ENCODE results near the gene DARS1. TPM values are rescaled to one million over a fixed set of nuclear protein-coding genes. Genes with fewer than 3 reads are reported as not detected.

DARS1 gene
- polyA plus RNA-seq, 1 donor (not counting 4 experiments of a cell fraction or from before 2014, with no cell fraction given) = 129 TPM

DNA sequence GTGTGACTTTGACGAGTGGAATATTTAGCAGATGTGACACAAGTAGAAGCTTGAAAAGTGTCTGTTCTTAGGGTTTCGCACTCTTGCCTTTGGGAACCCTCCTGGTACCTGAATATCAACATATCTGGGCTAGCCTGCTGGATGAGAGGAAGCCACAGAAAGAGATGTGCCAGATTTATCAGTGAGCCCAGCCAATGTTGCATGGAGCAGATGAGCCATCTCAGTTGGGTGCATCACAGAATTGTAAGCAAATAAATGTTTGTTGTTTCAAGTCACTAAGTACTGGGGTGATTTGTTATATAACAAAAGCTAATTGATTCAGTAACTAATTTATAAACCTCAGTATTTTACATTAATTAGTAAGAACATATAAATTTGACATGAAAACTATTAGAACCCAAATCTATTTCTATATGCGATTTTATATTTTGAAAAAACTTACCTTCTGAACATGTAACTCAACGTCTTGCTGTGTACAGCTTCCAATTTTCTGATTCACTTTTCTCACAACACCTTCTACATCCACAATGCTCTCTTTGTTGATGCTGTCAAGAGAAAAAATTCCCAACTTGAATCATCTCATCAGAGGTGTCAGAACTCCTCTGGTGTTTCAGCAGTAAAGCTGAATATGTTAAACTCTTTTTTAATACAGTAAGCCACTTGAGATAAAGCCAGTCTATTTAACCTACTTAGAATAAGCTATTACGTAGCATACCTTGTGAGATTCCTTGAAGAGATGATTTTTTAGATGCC is 42.3 kb downstream of the DARS1 start:
- dilution Hi-C loops (cut with MboI; ENCODE audit: extremely low pct_ligation_motif_present, low sequenced_read_pairs) = no loop called here
- Histone ChIP-seq H3K79me2 (ENCODE audit: control insufficient read depth, insufficient read depth, low read length) (peaks cover 45% of the 10 kb centered on the region), H3K4me1 (ENCODE audit: control insufficient read depth, extremely low read depth, insufficient read depth, low read length) (peaks cover 4% of the 10 kb centered on the region), H3K4me2 (ENCODE audit: control insufficient read depth, extremely low read depth, insufficient read depth, low read depth, low read length) (no peak overlapping the region), H2AFZ (ENCODE audit: control insufficient read depth, low read length) (no peak overlapping the region), H3K4me3 (ENCODE audit: control insufficient read depth in 2 of 3, extremely low read depth in 1 of 3, insufficient read depth in 2 of 3, low read depth in 1 of 3, low read length in 3 of 3) (no peak overlapping the region), H4K20me1 (ENCODE audit: control insufficient read depth, extremely low read depth, insufficient read depth, low read length) (no peaks in the 10 kb centered on the region), H3K9ac (ENCODE audit: control insufficient read depth, extremely low read depth, insufficient read depth, low read length) (no peak overlapping the region), H3K36me3 (ENCODE audit: control insufficient read depth in 2 of 2, extremely low read depth in 1 of 2, insufficient read depth in 2 of 2, low read length in 2 of 2) (peaks cover 4 to 7% of the 10 kb centered on the region in 2 experiments), H3K9me1 (ENCODE audit: control insufficient read depth, extremely low read depth, insufficient read depth, low read length) (no peaks in the 10 kb centered on the region), H3K27ac (ENCODE audit: control insufficient read depth, insufficient read depth, low read length) (no peak overlapping the region), H3K27me3 (ENCODE audit: control insufficient read depth, extremely low read depth, insufficient read depth, low read length) (no peaks in the 10 kb centered on the region), H3K9me3 (ENCODE audit: control insufficient read depth, low read depth, low read length) (no peaks in the 10 kb centered on the region)
- DNase-seq (ENCODE audit: low read depth, low spot score) (no peak), FAIRE-seq (no peak)
- TF ChIP-seq, protein P1, sequence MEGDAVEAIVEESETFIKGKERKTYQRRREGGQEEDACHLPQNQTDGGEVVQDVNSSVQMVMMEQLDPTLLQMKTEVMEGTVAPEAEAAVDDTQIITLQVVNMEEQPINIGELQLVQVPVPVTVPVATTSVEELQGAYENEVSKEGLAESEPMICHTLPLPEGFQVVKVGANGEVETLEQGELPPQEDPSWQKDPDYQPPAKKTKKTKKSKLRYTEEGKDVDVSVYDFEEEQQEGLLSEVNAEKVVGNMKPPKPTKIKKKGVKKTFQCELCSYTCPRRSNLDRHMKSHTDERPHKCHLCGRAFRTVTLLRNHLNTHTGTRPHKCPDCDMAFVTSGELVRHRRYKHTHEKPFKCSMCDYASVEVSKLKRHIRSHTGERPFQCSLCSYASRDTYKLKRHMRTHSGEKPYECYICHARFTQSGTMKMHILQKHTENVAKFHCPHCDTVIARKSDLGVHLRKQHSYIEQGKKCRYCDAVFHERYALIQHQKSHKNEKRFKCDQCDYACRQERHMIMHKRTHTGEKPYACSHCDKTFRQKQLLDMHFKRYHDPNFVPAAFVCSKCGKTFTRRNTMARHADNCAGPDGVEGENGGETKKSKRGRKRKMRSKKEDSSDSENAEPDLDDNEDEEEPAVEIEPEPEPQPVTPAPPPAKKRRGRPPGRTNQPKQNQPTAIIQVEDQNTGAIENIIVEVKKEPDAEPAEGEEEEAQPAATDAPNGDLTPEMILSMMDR (optimal IDR thresholded peaks at IDR 0.05 in 1 of 3, IDR thresholded peaks at IDR 0.05 in 1 of 3, conservative IDR thresholded peaks at IDR 0.05 in 1 of 3; ENCODE audit: extremely low read depth in 1 of 3, insufficient read depth in 2 of 3, low read length in 3 of 3) = no peak

DNA sequence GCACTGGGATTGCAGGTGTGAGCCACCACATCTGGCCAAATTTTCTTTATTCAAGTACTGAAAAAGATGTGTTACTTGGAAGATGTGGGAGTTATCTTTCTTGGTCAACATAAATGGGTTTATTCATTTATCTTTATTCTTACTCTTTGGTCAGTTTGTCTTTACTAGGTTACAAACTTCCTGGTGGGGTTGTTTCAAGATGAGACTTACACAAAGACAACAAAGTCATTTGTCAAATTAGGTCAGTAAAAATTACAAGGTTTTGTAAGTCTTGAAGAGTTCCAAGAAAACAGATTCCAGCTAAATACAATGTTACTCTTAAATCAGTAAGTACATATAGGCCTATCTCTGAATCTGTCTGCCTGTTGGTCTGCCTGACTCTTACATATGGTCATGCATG is 48.9 kb downstream of the DARS1 start:
- Histone ChIP-seq H3K27ac (ENCODE audit: control insufficient read depth, insufficient read depth, low read length) (no peak overlapping the region), H2AFZ (ENCODE audit: control insufficient read depth, low read length) (no peak overlapping the region), H3K9me1 (ENCODE audit: control insufficient read depth, extremely low read depth, insufficient read depth, low read length) (no peaks in the 10 kb centered on the region), H3K27me3 (ENCODE audit: control insufficient read depth, extremely low read depth, insufficient read depth, low read length) (no peaks in the 10 kb centered on the region), H3K4me1 (ENCODE audit: control insufficient read depth, extremely low read depth, insufficient read depth, low read length) (no peaks in the 10 kb centered on the region), H3K79me2 (ENCODE audit: control insufficient read depth, insufficient read depth, low read length) (peaks cover 10% of the 10 kb centered on the region), H3K4me2 (ENCODE audit: control insufficient read depth, extremely low read depth, insufficient read depth, low read depth, low read length) (no peak overlapping the region), H3K9ac (ENCODE audit: control insufficient read depth, extremely low read depth, insufficient read depth, low read length) (no peak overlapping the region), H4K20me1 (ENCODE audit: control insufficient read depth, extremely low read depth, insufficient read depth, low read length) (no peaks in the 10 kb centered on the region), H3K9me3 (ENCODE audit: control insufficient read depth, low read depth, low read length) (no peaks in the 10 kb centered on the region), H3K4me3 (ENCODE audit: control insufficient read depth in 2 of 3, extremely low read depth in 1 of 3, insufficient read depth in 2 of 3, low read depth in 1 of 3, low read length in 3 of 3) (no peak overlapping the region), H3K36me3 (ENCODE audit: control insufficient read depth in 2 of 2, extremely low read depth in 1 of 2, insufficient read depth in 2 of 2, low read length in 2 of 2) (peaks cover 0 to 4% of the 10 kb centered on the region in 2 experiments)
- no peak for DNase-seq (ENCODE audit: low read depth, low spot score)
- dilution Hi-C loops (cut with MboI; ENCODE audit: extremely low pct_ligation_motif_present, low sequenced_read_pairs) = no loop called here
- FAIRE-seq = no peak
- no peak for TF ChIP-seq EZH2 (IDR thresholded peaks at IDR 0.05; ENCODE audit: low read length)
- TF ChIP-seq, protein P1 (optimal IDR thresholded peaks at IDR 0.05 in 1 of 3, IDR thresholded peaks at IDR 0.05 in 1 of 3, conservative IDR thresholded peaks at IDR 0.05 in 1 of 3; ENCODE audit: extremely low read depth in 1 of 3, insufficient read depth in 2 of 3, low read length in 3 of 3) = no peak

All from keratinocyte (primary cell).